ENCODE data around the gene COL28A1.
"Not testable (repeated sequence)": the region's sequence is repeated elsewhere in the genome, so short reads cannot be mapped to it uniquely, and the experiment has no call there.

The COL28A1 gene

GRCh38 chr7:7516156-7516555, 19.5 kb downstream of the COL28A1 start:
- DNase-seq: no peak

- DNase-seq: no peak
Measured at GRCh38 chr7:7512861-7513597, 22.6 kb downstream of the COL28A1 start.

GRCh38 chr7:7510794-7511193, 24.9 kb downstream of the COL28A1 start:
- no peak for DNase-seq

- no peak for DNase-seq
Measured at GRCh38 chr7:7505915-7506314, 29.8 kb downstream of the COL28A1 start.

GRCh38 chr7:7504910-7505704, 30.6 kb downstream of the COL28A1 start:
- no peak for DNase-seq

GRCh38 chr7:7499892-7500291, 35.8 kb downstream of the COL28A1 start:
- no peak for DNase-seq

GRCh38 chr7:7498856-7499255, 36.8 kb downstream of the COL28A1 start:
- no peak for DNase-seq

- peak; percentile 80 for DNase-seq
Measured at GRCh38 chr7:7496311-7496710, 39.4 kb downstream of the COL28A1 start.

GRCh38 chr7:7495171-7495570, 40.5 kb downstream of the COL28A1 start:
- no peak for DNase-seq

- no peak for DNase-seq
Measured at GRCh38 chr7:7491044-7491443, 44.6 kb downstream of the COL28A1 start.

GRCh38 chr7:7490003-7490402, 45.7 kb downstream of the COL28A1 start:
- no peak for DNase-seq

- DNase-seq: no peak
Measured at GRCh38 chr7:7489546-7489945, 46.1 kb downstream of the COL28A1 start.

- DNase-seq: no peak
Measured at GRCh38 chr7:7486362-7486761, 49.3 kb downstream of the COL28A1 start.

GRCh38 chr7:7484072-7484471, 51.6 kb downstream of the COL28A1 start:
- no peak for DNase-seq

GRCh38 chr7:7481802-7482201, 53.9 kb downstream of the COL28A1 start:
- no peak for DNase-seq

- no peak for DNase-seq
Measured at GRCh38 chr7:7479275-7479805, 56.3 kb downstream of the COL28A1 start.

GRCh38 chr7:7478569-7478968, 57.1 kb downstream of the COL28A1 start:
- no peak for DNase-seq

- not testable (repeated sequence) for DNase-seq
Measured at GRCh38 chr7:7477641-7478040, 58.0 kb downstream of the COL28A1 start.

GRCh38 chr7:7476381-7476780, 59.3 kb downstream of the COL28A1 start:
- DNase-seq: no peak

- DNase-seq: no peak
Measured at GRCh38 chr7:7475601-7476000, 60.1 kb downstream of the COL28A1 start.

GRCh38 chr7:7474436-7474835, 61.2 kb downstream of the COL28A1 start:
- no peak for DNase-seq

GRCh38 chr7:7464991-7465765, 70.5 kb downstream of the COL28A1 start:
- not testable (repeated sequence) for DNase-seq

- no peak for DNase-seq
Measured at GRCh38 chr7:7454000-7454399, 81.7 kb downstream of the COL28A1 start.

All from fibroblast of upper back skin (primary cell).